Measurements from ENCODE around the gene ATOH8. TPM values are rescaled to one million over a fixed set of nuclear protein-coding genes. Genes with fewer than 3 reads are reported as not detected.

Gene ATOH8
- total RNA-seq, 5 donors from 2014 or later (not counting 1 experiment from before 2014, with no cell fraction given) = 0.20 TPM; not detected in 4

- H3K4me1 ChIP-seq (ENCODE audit: control insufficient read depth in 1 of 2, extremely low read depth in 1 of 2, insufficient read depth in 2 of 2, low read length in 2 of 2) = no peaks in the 10 kb centered on the region
- DNase-seq (no peak), ATAC-seq (replicated peaks in 1 of 4) (no peak)
- H3K9me3 Mint-ChIP-seq = no peaks in the 10 kb centered on the region
- 83% methylated on average over 7 of the region's 12 CpGs for WGBS (ENCODE audit: insufficient coverage)
- no peak overlapping the region for H3K4me3 Mint-ChIP-seq
- CTCF ChIA-PET = no interaction called here
- POLR2A ChIA-PET = no interaction called here
- H3K27ac Mint-ChIP-seq = no peak overlapping the region
- H3K9me3 ChIP-seq = no peaks in the 10 kb centered on the region
- H3K4me1 Mint-ChIP-seq = peaks cover 0 to 5% (median under 1%) of the 10 kb centered on the region in 3 donors
- H3K36me3 ChIP-seq (ENCODE audit: control insufficient read depth in 2 of 2, extremely low read depth in 1 of 2, insufficient read depth in 1 of 2, low read length in 1 of 2) = no peaks in the 10 kb centered on the region
- H3K27me3 ChIP-seq (replicated peaks in 1 of 2; ENCODE audit: control insufficient read depth in 2 of 2, extremely low read depth in 1 of 2, insufficient read depth in 2 of 2, low read length in 1 of 2) = peaks cover 0 to 89% of the 10 kb centered on the region in 2 experiments
- H3K27me3 Mint-ChIP-seq = peaks cover 36 to 52% of the 10 kb centered on the region in 2 donors
- no peak overlapping the region for H3K4me3 ChIP-seq (ENCODE audit: control insufficient read depth in 1 of 2, extremely low read depth in 1 of 2, low read length in 1 of 2)
- no peaks in the 10 kb centered on the region for H3K36me3 Mint-ChIP-seq
- H3K27ac ChIP-seq (ENCODE audit: low read length) = no peak overlapping the region
These were observed 16.6 kb downstream of the ATOH8 start for GRCh38 chr2:85770369-85770768.

GRCh38 chr2:85770786-85771409, 17.1 kb downstream of the ATOH8 start:
- H3K4me3 Mint-ChIP-seq = no peak overlapping the region
- H3K27ac Mint-ChIP-seq = no peak overlapping the region
- POLR2A ChIA-PET = no interaction called here
- Histone ChIP-seq H3K9me3 (no peaks in the 10 kb centered on the region), H3K36me3 (ENCODE audit: control insufficient read depth in 2 of 2, extremely low read depth in 1 of 2, insufficient read depth in 1 of 2, low read length in 1 of 2) (no peaks in the 10 kb centered on the region), H3K4me3 (ENCODE audit: control insufficient read depth in 1 of 2, extremely low read depth in 1 of 2, low read length in 1 of 2) (no peak overlapping the region), H3K27ac (ENCODE audit: low read length) (no peak overlapping the region), H3K4me1 (ENCODE audit: control insufficient read depth in 1 of 2, extremely low read depth in 1 of 2, insufficient read depth in 2 of 2, low read length in 2 of 2) (no peaks in the 10 kb centered on the region), H3K27me3 (replicated peaks in 1 of 2; ENCODE audit: control insufficient read depth in 2 of 2, extremely low read depth in 1 of 2, insufficient read depth in 2 of 2, low read length in 1 of 2) (peaks cover 0 to 89% of the 10 kb centered on the region in 2 experiments)
- ATAC-seq (replicated peaks in 1 of 4) (no peak), DNase-seq (no peak)
- H3K9me3 Mint-ChIP-seq = no peaks in the 10 kb centered on the region
- 77% methylated on average over 6 of the region's 10 CpGs for WGBS (ENCODE audit: insufficient coverage)
- H3K36me3 Mint-ChIP-seq = no peaks in the 10 kb centered on the region
- CTCF ChIA-PET = no interaction called here
- H3K27me3 Mint-ChIP-seq = peaks cover 32 to 47% of the 10 kb centered on the region in 2 donors
- H3K4me1 Mint-ChIP-seq = peaks cover 0 to 5% (median 0%) of the 10 kb centered on the region in 3 donors

GRCh38 chr2:85771486-85771885, 17.7 kb downstream of the ATOH8 start:
- H3K36me3 Mint-ChIP-seq = no peaks in the 10 kb centered on the region
- ATAC-seq (replicated peaks in 1 of 4) = no peak
- CTCF ChIA-PET = interaction anchor here in 1 of 2 donors (0.9 kb wide), 1 partner anchor 19 kb away, joined by 3 read pairs; no protein-coding TSS in a partner anchor
- no peaks in the 10 kb centered on the region for H3K9me3 Mint-ChIP-seq
- Histone ChIP-seq H3K9me3 (no peaks in the 10 kb centered on the region), H3K4me3 (ENCODE audit: control insufficient read depth in 1 of 2, extremely low read depth in 1 of 2, low read length in 1 of 2) (no peak overlapping the region), H3K27me3 (replicated peaks in 1 of 2; ENCODE audit: control insufficient read depth in 2 of 2, extremely low read depth in 1 of 2, insufficient read depth in 2 of 2, low read length in 1 of 2) (peaks cover 0 to 89% of the 10 kb centered on the region in 2 experiments), H3K36me3 (ENCODE audit: control insufficient read depth in 2 of 2, extremely low read depth in 1 of 2, insufficient read depth in 1 of 2, low read length in 1 of 2) (no peaks in the 10 kb centered on the region), H3K4me1 (ENCODE audit: control insufficient read depth in 1 of 2, extremely low read depth in 1 of 2, insufficient read depth in 2 of 2, low read length in 2 of 2) (no peaks in the 10 kb centered on the region), H3K27ac (ENCODE audit: low read length) (no peak overlapping the region)
- H3K4me3 Mint-ChIP-seq = no peak overlapping the region
- WGBS (ENCODE audit: insufficient coverage) = 33% methylated on average over 1 of the region's 4 CpGs
- H3K27ac Mint-ChIP-seq = no peak overlapping the region
- no peak for DNase-seq
- H3K27me3 Mint-ChIP-seq = peaks cover 27 to 42% of the 10 kb centered on the region in 2 donors
- H3K4me1 Mint-ChIP-seq = peaks cover 0 to 5% (median 0%) of the 10 kb centered on the region in 3 donors
- POLR2A ChIA-PET = interaction anchor here in 1 of 2 donors (0.6 kb wide), 1 partner anchor 750 kb away, joined by 3 read pairs; no protein-coding TSS in a partner anchor

- H3K36me3 ChIP-seq (ENCODE audit: control insufficient read depth in 2 of 2, extremely low read depth in 1 of 2, insufficient read depth in 1 of 2, low read length in 1 of 2) = no peaks in the 10 kb centered on the region
- H3K36me3 Mint-ChIP-seq = no peaks in the 10 kb centered on the region
- ChIA-PET POLR2A (interaction anchor here in 1 of 2 donors (0.6 kb wide), 1 partner anchor 750 kb away, joined by 3 read pairs; no protein-coding TSS in a partner anchor), CTCF (interaction anchor here in 1 of 2 donors (0.7 to 0.9 kb wide), 2 partner anchors 11 to 20 kb away, joined by 3 read pairs; no protein-coding TSS in a partner anchor)
- 32% methylated on average over 35 of the region's 37 CpGs for WGBS (ENCODE audit: insufficient coverage)
- H3K27me3 Mint-ChIP-seq = peaks cover 21 to 36% of the 10 kb centered on the region in 2 donors
- peaks cover 0 to 5% (median 0%) of the 10 kb centered on the region in 3 donors for H3K4me1 Mint-ChIP-seq
- no peak overlapping the region for H3K4me3 Mint-ChIP-seq
- ATAC-seq (replicated peaks in 1 of 4) (no peak), DNase-seq (no peak)
- no peaks in the 10 kb centered on the region for H3K9me3 Mint-ChIP-seq
- H3K4me3 ChIP-seq (ENCODE audit: control insufficient read depth in 1 of 2, extremely low read depth in 1 of 2, low read length in 1 of 2) = no peak overlapping the region
- no peak overlapping the region for H3K27ac Mint-ChIP-seq
- H3K27ac ChIP-seq (ENCODE audit: low read length) = no peak overlapping the region
- no peaks in the 10 kb centered on the region for H3K9me3 ChIP-seq
- no peaks in the 10 kb centered on the region for H3K4me1 ChIP-seq (ENCODE audit: control insufficient read depth in 1 of 2, extremely low read depth in 1 of 2, insufficient read depth in 2 of 2, low read length in 2 of 2)
- H3K27me3 ChIP-seq (replicated peaks in 1 of 2; ENCODE audit: control insufficient read depth in 2 of 2, extremely low read depth in 1 of 2, insufficient read depth in 2 of 2, low read length in 1 of 2) = peaks cover 0 to 86% of the 10 kb centered on the region in 2 experiments
These were observed 18.4 kb downstream of the ATOH8 start for GRCh38 chr2:85772019-85772745.

- Histone ChIP-seq H3K9me3 (no peaks in the 10 kb centered on the region), H3K36me3 (ENCODE audit: control insufficient read depth in 2 of 2, extremely low read depth in 1 of 2, insufficient read depth in 1 of 2, low read length in 1 of 2) (no peaks in the 10 kb centered on the region), H3K27me3 (replicated peaks in 1 of 2; ENCODE audit: control insufficient read depth in 2 of 2, extremely low read depth in 1 of 2, insufficient read depth in 2 of 2, low read length in 1 of 2) (peaks cover 0 to 87% of the 10 kb centered on the region in 2 experiments), H3K4me1 (ENCODE audit: control insufficient read depth in 1 of 2, extremely low read depth in 1 of 2, insufficient read depth in 2 of 2, low read length in 2 of 2) (no peaks in the 10 kb centered on the region), H3K27ac (ENCODE audit: low read length) (no peak overlapping the region), H3K4me3 (ENCODE audit: control insufficient read depth in 1 of 2, extremely low read depth in 1 of 2, low read length in 1 of 2) (no peak overlapping the region)
- 85% methylated on average over 13 of the region's 16 CpGs for WGBS (ENCODE audit: insufficient coverage)
- ATAC-seq (replicated peaks in 1 of 4) = no peak
- Mint-ChIP-seq H3K4me1 (peaks cover 0 to 5% (median 0%) of the 10 kb centered on the region in 3 donors), H3K27me3 (peaks cover 21 to 38% of the 10 kb centered on the region in 2 donors), H3K4me3 (no peak overlapping the region), H3K9me3 (no peaks in the 10 kb centered on the region), H3K36me3 (no peaks in the 10 kb centered on the region), H3K27ac (no peak overlapping the region)
- no peak for DNase-seq
- POLR2A ChIA-PET = interaction anchor here in 1 of 2 donors (0.6 kb wide), 1 partner anchor 370 kb away, joined by 3 read pairs; no protein-coding TSS in a partner anchor
- CTCF ChIA-PET = interaction anchor here in 1 of 2 donors (0.7 kb wide), 1 partner anchor 12 kb away, joined by 3 read pairs; no protein-coding TSS in a partner anchor
These were observed 19.2 kb downstream of the ATOH8 start for GRCh38 chr2:85772841-85773491.

GRCh38 chr2:85773692-85774091, 19.9 kb downstream of the ATOH8 start:
- Histone ChIP-seq H3K27ac (ENCODE audit: low read length) (no peak overlapping the region), H3K36me3 (ENCODE audit: control insufficient read depth in 2 of 2, extremely low read depth in 1 of 2, insufficient read depth in 1 of 2, low read length in 1 of 2) (no peaks in the 10 kb centered on the region), H3K4me1 (ENCODE audit: control insufficient read depth in 1 of 2, extremely low read depth in 1 of 2, insufficient read depth in 2 of 2, low read length in 2 of 2) (no peaks in the 10 kb centered on the region), H3K27me3 (replicated peaks in 1 of 2; ENCODE audit: control insufficient read depth in 2 of 2, extremely low read depth in 1 of 2, insufficient read depth in 2 of 2, low read length in 1 of 2) (peaks cover 0 to 86% of the 10 kb centered on the region in 2 experiments), H3K9me3 (no peaks in the 10 kb centered on the region), H3K4me3 (ENCODE audit: control insufficient read depth in 1 of 2, extremely low read depth in 1 of 2, low read length in 1 of 2) (no peak overlapping the region)
- peaks cover 21 to 38% of the 10 kb centered on the region in 2 donors for H3K27me3 Mint-ChIP-seq
- H3K27ac Mint-ChIP-seq = no peak overlapping the region
- CTCF ChIA-PET = no interaction called here
- ATAC-seq (replicated peaks in 1 of 4) = no peak
- peaks cover 0 to 5% (median 0%) of the 10 kb centered on the region in 3 donors for H3K4me1 Mint-ChIP-seq
- 57% methylated on average over 2 of the region's 6 CpGs for WGBS (ENCODE audit: insufficient coverage)
- no peak overlapping the region for H3K4me3 Mint-ChIP-seq
- no peaks in the 10 kb centered on the region for H3K36me3 Mint-ChIP-seq
- H3K9me3 Mint-ChIP-seq = no peaks in the 10 kb centered on the region
- no peak for DNase-seq
- POLR2A ChIA-PET = interaction anchor here in 1 of 2 donors (0.6 kb wide), 1 partner anchor 130 kb away, joined by 4 read pairs; no protein-coding TSS in a partner anchor
